H1 (cell line): ENCODE data around the gene MAD2L2. TPM values are rescaled to one million over a fixed set of nuclear protein-coding genes. Genes with fewer than 3 reads are reported as not detected.

Experiments used
- CBX5 ChIP-seq: fragments of 300-800, 300-1000 bp; sonication (generic); IDR thresholded peaks from 2 replicates; pipeline ENCODE4 v1.7.1; 2016; ENCODE audit warnings: antibody characterized with exemption, low read length, low read depth
- CTCF ChIP-seq, 3 experiments: IDR thresholded peaks; 1 replicate in 2 of 3; 2 replicates in 1 of 3; pipeline versions ENCODE4 v1.5.1 to v1.6.1; 2011; ENCODE audit warnings: low read length in 3 of 3, mild to moderate bottlenecking in 3 of 3, inconsistent platforms in 2 of 3, low read depth in 1 of 3, moderate library complexity in 1 of 3; ENCODE audit not compliant: insufficient read depth in 1 of 3; ENCODE audit errors: control extremely low read depth in 1 of 3
- EZH2 ChIP-seq: fragments of 200-600 bp; sonication (generic); IDR thresholded peaks from 2 replicates; pipeline ENCODE4 v1.7.1; 2012; ENCODE audit warnings: low read depth, mild to moderate bottlenecking, moderate library complexity, low read length, inconsistent platforms; ENCODE audit not compliant: severe bottlenecking
- SP2 ChIP-seq: IDR thresholded peaks from 2 replicates; pipeline ENCODE4 v1.6.1; 2012; ENCODE audit warnings: mild to moderate bottlenecking, low read length, inconsistent platforms
- polyA plus RNA-seq, 7 experiments: library from polyadenylated mRNA; depleted of rRNA in 3 of 7; stranded (reverse) in 5 of 7; unstranded in 2 of 7; fragments of >200 nt in 5 of 7; fragments of 200-250 nt in 2 of 7; gene quantifications; 1 replicate in 5 of 7; 2 replicates in 1 of 7; 4 replicates in 1 of 7; pipeline versions ENCODE4 v1.2.1 to v1.2.3, GENCODE V29; 2011 to 2013; ENCODE audit warnings: missing spikeins in 2 of 7, mixed read lengths in 2 of 7
- total RNA-seq: library from RNA; stranded (reverse); fragmentation: NEBNext Ultra II Directional; extraction: Animal tissue kit (Norgen Biotek cat#: 25700); gene quantifications from 2 replicates; pipeline ENCODE4 v1.2.1, GENCODE V29; 2021

The MAD2L2 gene
- total and polyA plus RNA-seq, 2 of the 8 experiments (the other 6 are each of a cell fraction or from before 2014, with no cell fraction given): 310 to 469 TPM

DNA sequence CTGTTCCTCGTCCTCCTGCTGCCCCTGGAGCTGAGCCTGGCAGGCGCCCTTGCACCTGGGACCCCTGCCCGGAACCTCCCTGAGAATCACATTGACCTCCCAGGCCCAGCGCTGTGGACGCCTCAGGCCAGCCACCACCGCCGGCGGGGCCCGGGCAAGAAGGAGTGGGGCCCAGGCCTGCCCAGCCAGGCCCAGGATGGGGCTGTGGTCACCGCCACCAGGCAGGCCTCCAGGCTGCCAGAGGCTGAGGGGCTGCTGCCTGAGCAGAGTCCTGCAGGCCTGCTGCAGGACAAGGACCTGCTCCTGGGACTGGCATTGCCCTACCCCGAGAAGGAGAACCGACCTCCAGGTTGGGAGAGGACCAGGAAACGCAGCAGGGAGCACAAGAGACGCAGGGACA, 25.3 kb upstream of the MAD2L2 start (continued):
- no peak for TF ChIP-seq CBX5
- TF ChIP-seq EZH2: no peak
- no peak for TF ChIP-seq CTCF (IDR thresholded peaks at IDR 0.05; ENCODE audit: control extremely low read depth in 1 of 3, insufficient read depth in 1 of 3, low read depth in 1 of 3, low read length in 3 of 3)
- TF ChIP-seq SP2: no peak
